ENCODE results near the gene IL1RAPL2.
"Not testable (repeated sequence)": the region's sequence is repeated elsewhere in the genome, so short reads cannot be mapped to it uniquely, and the experiment has no call there.

The IL1RAPL2 gene

DNA sequence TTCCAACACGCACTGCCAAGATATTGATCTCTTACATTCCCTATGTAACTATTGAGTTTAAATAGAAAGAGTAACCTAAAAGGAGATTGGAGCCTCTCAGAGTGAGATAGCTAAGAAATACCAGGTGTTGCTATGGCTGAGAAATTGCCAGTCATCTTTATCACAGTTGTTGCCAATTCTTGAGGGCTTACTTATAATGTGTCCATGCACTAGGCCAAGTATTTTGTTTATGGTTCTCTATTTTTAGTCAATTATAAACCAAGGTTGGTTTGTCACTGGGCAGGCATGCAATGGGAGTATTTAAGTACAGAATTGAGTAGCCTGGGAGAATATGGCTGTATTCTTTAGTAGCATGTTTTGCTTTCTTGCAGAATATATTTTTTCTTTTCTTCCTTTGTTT, 452.9 kb downstream of the IL1RAPL2 start:
- DNase-seq (ENCODE audit: low spot score): no peak

DNA sequence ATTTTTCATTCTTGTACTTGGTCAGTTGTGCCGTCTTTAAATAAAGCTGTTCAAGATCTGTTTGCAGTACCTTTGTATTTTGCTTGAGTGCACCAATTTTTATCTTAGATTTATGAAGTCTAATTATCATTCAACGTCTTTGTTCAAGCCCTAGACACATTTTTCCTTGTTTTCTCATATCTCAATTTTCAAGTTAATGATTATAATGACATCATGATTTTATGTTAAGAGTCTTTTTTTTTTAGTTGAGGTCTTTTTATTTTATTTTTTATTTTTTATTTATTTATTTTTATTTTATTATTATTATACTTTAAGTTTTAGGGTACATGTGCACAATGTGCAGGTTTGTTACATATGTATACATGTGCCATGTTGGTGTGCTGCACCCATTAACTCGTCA, 463.0 kb downstream of the IL1RAPL2 start:
- not testable (repeated sequence) for DNase-seq (ENCODE audit: low spot score)

GRCh38 chrX:105038672-105039328, 472.8 kb downstream of the IL1RAPL2 start:
- no peak for DNase-seq (ENCODE audit: low spot score)

DNA sequence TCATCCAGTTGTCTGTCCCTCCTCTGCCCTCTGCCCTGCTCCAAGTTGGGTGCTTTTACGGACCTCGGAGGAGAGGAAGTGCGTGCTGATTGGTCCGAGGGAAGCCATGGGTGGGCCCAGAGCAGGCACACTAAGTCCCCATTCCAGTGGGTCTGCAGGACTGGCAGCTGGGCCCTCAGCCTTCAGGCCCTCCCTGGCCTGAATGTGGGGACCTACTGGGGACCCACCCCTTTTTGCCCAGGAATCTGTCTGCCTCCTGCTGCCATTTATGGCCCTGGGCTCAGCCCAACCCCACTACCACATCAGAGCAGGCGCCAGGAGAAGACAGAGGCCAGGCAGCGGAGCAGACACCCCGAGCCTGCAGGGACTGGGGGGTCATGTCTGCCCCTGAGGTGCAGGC, 484.9 kb downstream of the IL1RAPL2 start:
- no peak for DNase-seq (ENCODE audit: low spot score)

DNA sequence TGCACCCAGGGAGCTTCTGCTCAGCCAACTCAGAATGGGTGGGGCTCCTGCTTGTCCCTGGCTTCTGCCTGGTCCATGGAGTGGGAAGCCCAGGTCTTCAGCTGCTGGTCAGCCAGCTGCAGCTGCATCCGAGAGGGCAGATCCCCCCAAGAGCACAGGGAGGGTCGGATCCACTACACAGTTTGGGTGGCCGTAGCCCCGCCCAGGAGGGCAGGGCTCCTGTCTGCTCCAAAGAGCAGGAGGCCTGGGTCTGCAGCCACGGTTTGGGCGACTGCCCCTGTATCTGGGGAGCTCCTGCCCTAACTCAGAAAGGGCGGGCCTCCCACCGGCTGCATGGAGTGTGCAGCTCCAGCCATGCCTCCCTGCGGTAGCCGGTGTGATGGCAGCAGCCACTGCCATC, 485.4 kb downstream of the IL1RAPL2 start:
- DNase-seq (ENCODE audit: low spot score): no peak

- DNase-seq (ENCODE audit: low spot score): no peak
Measured at GRCh38 chrX:105052926-105053325, 486.9 kb downstream of the IL1RAPL2 start.

DNA sequence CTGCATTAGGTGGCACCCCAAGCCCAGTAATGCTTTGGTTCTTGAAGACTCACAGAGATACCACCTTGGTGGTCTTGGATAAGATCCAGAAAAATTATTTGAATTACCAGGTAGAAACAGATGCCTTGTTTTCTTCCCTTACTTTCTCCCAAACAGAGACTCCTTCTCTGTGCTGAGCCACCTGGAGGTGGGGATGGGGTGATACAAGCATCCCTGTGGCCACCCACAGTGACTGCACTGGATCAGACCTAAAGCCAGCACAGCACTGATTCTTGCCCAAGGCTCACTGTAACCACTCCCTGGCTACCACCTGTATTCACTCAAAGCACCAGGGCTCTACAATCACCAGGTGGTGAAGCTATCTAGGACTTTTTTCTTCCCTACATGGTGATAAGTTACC, 497.7 kb downstream of the IL1RAPL2 start:
- DNase-seq (ENCODE audit: low spot score): no peak

- no peak for DNase-seq (ENCODE audit: low spot score)
Measured at GRCh38 chrX:105098201-105098600, 532.2 kb downstream of the IL1RAPL2 start.

DNA sequence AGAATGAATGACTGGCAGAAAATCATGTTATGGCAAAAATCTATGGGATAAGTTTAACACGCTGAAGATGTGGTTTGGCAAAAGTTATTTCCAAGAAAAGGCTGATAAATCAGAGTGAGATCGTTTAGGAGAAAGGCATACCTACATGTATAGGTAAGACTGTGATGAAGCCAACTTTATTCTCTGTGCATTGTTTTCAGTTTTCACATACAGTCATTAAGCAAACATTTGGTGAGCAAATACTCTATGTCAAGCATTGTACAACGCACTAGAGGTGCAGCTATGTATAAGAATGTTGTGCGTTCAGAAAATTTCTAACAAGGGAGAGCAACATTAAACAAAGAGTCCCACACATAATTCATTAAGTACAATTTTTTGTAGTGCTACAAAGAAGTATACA, 532.8 kb downstream of the IL1RAPL2 start:
- DNase-seq (ENCODE audit: low spot score): no peak

DNA sequence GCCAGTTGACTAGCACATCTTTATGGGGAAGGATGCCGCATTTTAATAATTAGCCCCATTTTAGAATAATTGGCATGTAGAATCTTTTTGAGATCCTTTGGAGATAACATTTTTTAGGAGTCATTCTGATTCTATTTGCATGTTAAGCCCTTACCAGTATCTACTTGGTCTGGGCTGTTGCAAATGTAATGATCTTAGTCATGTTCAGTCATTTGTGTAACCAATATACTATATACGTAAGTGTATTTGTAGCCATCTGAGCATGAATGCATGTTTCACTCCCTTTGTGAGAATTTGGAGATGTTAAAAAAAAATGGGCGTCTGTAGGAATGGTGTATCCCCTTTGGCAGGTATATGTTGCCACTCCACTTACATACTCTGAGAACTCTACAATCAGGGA, 535.4 kb downstream of the IL1RAPL2 start:
- no peak for DNase-seq (ENCODE audit: low spot score)

GRCh38 chrX:105109936-105110335, 543.9 kb downstream of the IL1RAPL2 start:
- DNase-seq (ENCODE audit: low spot score): no peak

DNA sequence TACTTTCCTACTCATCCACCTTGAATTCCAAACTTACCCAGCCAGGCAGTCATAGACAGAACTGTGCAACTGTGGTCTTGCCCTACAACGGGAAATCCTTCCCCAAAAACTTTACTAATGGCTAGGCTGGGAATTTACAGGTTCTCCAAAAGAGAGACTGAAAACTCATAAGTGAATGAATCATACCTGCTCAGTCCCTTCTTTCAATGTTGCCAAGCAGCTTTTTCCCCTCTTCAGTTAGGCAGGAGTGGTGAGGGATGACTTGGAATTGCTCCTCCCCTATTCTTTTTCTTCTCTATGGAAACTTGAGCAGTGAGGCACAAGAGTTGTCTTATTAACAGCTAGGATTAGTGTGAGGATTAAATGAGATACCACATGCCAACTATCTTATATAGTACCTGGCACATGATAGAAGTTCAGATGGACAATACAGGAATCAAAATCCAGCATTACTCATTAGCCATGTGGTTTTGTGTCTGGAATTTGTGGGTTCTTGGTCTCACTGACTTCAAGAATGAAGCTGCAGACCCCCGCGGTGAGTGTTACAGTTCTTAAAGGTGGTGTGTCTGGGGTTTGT, 548.6 kb downstream of the IL1RAPL2 start:
- no peak for DNase-seq (ENCODE audit: low spot score)

DNA sequence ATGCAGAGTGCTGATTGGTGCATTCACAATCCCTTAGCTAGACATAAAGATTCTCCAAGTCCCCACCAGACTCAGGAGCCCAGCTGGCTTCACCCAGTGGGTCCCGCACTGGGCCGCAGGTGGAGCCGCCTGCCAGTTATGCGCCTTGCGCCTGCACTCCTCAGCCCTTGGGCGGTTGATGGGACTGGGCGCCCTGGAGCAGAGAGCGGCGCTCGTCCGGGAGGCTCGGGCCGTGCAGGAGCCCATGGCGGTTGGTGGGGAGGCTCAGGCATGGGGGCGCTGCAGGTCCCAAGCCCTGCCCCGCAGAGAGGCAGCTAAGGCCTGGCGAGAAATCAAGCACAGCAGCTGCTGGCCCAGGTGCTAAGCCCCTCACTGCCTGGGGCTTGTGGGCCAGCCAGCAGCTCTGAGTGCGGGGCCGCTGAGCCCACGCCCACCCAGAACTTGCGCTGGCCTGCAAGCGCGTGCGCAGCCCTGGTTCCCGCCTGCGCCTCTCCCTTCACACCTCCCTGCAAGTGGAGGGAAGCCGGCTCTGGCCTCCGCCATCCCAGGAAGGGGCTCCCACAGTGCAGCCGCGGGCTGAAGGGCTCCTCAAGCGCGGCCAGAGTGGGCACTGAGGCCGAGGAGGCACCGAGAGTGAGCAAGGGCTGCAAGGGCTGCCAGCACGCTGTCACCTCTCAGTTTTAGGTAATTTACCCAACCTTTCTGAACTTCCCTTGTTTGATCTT, 549.8 kb downstream of the IL1RAPL2 start:
- DNase-seq (ENCODE audit: low spot score): not testable (repeated sequence)

- DNase-seq (ENCODE audit: low spot score): no peak
Measured at GRCh38 chrX:105116486-105116885, 550.5 kb downstream of the IL1RAPL2 start.

GRCh38 chrX:105117621-105118020, 551.6 kb downstream of the IL1RAPL2 start:
- no peak for DNase-seq (ENCODE audit: low spot score)

DNA sequence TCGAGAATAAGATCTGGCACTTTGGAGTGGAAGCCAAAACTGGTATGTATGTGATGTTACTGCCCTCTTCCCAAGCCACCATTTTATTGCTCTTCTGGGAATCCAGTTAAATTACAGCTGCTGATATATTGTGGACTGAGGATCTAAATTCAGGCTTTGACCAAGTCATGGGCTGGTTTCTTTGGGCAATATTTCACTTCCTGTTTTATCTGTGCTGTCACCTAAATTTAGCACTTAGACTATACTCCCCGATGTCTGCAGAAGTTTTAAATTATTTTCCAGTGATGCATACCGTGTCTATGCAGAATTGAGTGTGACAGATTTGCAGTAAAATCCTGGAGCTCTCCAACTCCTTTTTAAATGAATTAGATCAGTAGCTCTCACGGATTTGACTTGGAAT, 554.5 kb downstream of the IL1RAPL2 start:
- no peak for DNase-seq (ENCODE audit: low spot score)

DNA sequence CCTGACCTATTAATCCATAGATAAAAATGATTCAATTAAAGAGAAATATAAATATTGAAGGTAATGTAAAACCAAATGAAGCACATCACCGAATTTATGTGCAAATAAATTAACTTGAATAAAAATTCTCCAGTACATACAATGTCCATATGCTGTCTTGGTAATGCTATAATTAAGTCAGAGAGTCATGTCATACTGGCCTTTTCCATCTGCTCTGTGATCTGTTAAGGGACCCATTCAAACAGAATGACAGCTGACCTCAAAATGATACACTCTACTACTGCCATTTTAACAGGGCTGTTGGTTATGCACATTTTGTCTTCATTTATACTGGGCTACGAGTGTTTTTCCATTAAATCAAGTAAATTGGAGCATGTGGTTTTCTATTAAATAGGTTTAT, 555.2 kb downstream of the IL1RAPL2 start:
- DNase-seq (ENCODE audit: low spot score): no peak

DNA sequence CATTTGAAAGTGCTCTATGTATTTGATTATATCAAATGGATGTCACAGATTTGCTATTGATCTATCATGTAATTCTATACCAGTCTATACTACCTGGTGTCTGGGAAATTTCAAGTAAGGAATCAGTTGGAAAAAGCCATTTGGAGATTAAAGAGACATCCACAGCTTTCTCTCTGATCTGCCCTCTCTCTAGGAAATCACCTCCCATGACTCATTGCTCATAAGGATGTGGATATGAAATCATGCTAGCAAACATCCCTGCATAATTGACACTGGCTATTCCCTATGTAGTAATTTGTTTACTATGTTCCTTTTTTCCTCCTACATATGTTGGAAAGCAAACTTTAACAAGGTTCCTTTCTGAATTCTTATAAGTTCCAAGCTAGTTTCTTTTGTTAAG, 560.2 kb downstream of the IL1RAPL2 start:
- no peak for DNase-seq (ENCODE audit: low spot score)

DNA sequence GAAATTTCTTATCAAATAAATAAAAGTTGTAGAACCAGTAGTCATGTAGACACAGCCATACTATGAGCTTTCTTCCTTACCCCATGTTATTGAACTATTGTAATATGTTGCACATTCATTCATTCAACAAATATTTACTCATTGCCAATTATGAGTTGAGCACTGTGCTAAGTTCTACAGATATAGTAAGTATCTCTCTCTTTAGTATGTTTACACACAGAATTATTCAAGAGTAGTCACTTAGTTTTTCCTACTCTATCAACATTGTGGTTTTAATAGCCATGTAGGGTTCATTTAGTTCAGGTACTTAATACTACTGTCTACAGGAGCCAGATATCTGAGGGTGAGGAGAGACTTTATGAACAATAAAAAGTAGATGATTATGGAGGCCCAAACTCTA, 568.3 kb downstream of the IL1RAPL2 start:
- DNase-seq (ENCODE audit: low spot score): no peak

DNA sequence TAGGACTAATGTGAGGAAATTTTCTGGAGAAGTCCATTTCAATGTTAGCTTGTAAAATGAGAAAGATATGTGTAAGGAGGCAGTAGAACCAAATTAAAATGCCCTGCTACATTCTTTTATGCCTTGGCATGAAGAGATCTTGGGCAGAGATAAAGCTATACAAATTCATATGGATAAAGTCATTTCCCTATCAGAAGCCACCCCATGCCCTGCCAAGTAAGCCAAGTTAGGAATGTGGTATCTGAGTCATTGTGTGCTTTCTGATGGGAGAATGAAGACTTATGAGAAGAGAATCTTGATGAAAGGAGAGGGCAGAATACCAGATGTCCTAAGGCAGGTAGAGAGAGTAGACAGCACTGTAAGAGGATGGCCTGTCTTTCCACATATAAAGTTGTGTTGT, 570.8 kb downstream of the IL1RAPL2 start:
- no peak for DNase-seq (ENCODE audit: low spot score)

DNA sequence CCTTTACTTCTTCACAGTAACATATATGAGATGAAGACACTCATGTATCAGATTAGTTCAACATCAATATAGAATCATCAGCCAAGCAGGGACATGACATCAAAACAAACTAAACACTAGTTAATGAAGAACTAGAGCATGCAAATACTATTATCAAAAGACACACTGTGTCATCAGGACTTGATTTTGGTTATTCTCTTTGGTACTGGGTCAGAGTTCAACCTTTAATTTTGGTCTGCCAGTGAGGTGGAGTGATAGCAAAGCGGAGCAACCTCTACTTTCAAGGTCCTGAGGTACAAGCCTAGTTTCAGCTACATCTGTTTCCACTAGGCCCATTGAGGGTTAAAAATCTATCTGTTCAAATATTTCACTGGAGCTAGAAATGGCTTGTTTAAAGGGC, 584.0 kb downstream of the IL1RAPL2 start:
- DNase-seq (ENCODE audit: low spot score): no peak

- no peak for DNase-seq (ENCODE audit: low spot score)
Measured at GRCh38 chrX:105150557-105150956, 584.6 kb downstream of the IL1RAPL2 start.

DNA sequence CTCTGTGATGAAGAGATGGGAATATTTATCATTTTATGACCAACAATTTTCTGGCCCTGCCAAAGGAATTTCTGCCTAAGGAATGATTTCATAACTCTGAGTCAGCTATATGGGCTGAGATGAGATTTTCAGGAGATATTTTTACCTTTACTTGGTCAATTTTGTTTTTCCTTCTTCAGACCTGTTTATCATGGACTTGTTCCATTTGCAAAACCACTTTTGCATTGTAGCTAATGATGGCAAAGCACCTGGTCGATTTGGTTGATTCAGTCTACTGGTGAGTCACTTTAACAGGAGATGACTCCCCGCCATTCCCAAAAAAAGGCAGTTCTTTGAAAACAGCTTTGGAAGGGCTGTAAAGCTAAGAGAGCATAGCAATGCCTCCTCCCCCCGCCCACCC, 601.2 kb downstream of the IL1RAPL2 start:
- DNase-seq (ENCODE audit: low spot score): no peak

- no peak for DNase-seq (ENCODE audit: low spot score)
Measured at GRCh38 chrX:105168577-105168976, 602.6 kb downstream of the IL1RAPL2 start.

Data from CD4-positive, alpha-beta T cell treated with Interleukin-6 at 100 ng/mL for 8 hours (primary cell).